Naive thymus-derived CD4-positive, alpha-beta T cell (primary cell): ENCODE data around the gene EHBP1L1. TPM values are rescaled to one million over a fixed set of nuclear protein-coding genes. Genes with fewer than 3 reads are reported as not detected.
"Not testable (repeated sequence)": the region's sequence is repeated elsewhere in the genome, so short reads cannot be mapped to it uniquely, and the experiment has no call there.

ENCODE experiments used
- ATAC-seq: fragments of 150-1000 bp; cut with Tn5 transposase; 2 replicates; pipeline ENCODE4 v1.10.0; 2021; ENCODE audit warnings: mild to moderate bottlenecking, moderate library complexity
- CTCF ChIA-PET: fragments of 350-600 bp; sonication (Branson Sonifier 250); formaldehyde crosslinking; loops from one replicate; lab custom pipeline; 2021; ENCODE audit warnings: antibody characterized with exemption; lab: Charles Lee
- POLR2A ChIA-PET: fragments of 350-600 bp; sonication (Branson Sonifier 250); formaldehyde crosslinking; loops from one replicate; lab custom pipeline; 2021; ENCODE audit warnings: antibody characterized with exemption, inconsistent platforms; lab: Charles Lee
- DNase-seq, 9 donors: peaks; one replicate each; pipeline versions ENCODE4 v3.0.0 to v3.0.0-alpha.2; 2020 to 2022; ENCODE audit warnings: mixed read lengths in 1 of 9
- H3K27ac ChIP-seq: one replicate; pipeline ENCODE4 v1.7.0; 2013; ENCODE audit warnings: mild to moderate bottlenecking, low read depth, low read length, moderate library complexity
- H3K27me3 ChIP-seq, 2 donors: one replicate each; pipeline ENCODE4 v1.7.0; 2013; ENCODE audit warnings: low read length in 2 of 2, mild to moderate bottlenecking in 2 of 2, moderate library complexity in 2 of 2; ENCODE audit not compliant: control insufficient read depth in 2 of 2, insufficient read depth in 2 of 2
- H3K36me3 ChIP-seq, 3 experiments: 1 replicate in 2 of 3; 2 replicates in 1 of 3; pipeline ENCODE4 v1.7.0; 2013; ENCODE audit warnings: low read length in 3 of 3, mild to moderate bottlenecking in 3 of 3, moderate library complexity in 1 of 3; ENCODE audit not compliant: insufficient read depth in 3 of 3, control insufficient read depth in 2 of 3
- H3K4me1 ChIP-seq, 2 donors: one replicate each; pipeline ENCODE4 v1.7.0; 2013; ENCODE audit warnings: low read length in 2 of 2, mild to moderate bottlenecking in 2 of 2, moderate library complexity in 1 of 2; ENCODE audit not compliant: control insufficient read depth in 2 of 2, insufficient read depth in 2 of 2
- H3K4me3 ChIP-seq: 2 replicates; pipeline ENCODE4 v1.7.0; 2013; ENCODE audit warnings: mild to moderate bottlenecking, low read length
- H3K9me3 ChIP-seq, 3 experiments: 1 replicate in 2 of 3; 2 replicates in 1 of 3; pipeline ENCODE4 v1.7.0; 2013; ENCODE audit warnings: low read length in 3 of 3; ENCODE audit not compliant: control insufficient read depth in 2 of 3
- H3K27ac Mint-ChIP-seq, 9 donors: one replicate each; pipeline ENCODE4 v1.8.0; 2020 to 2022; ENCODE audit warnings: mixed read lengths in 9 of 9, mild to moderate bottlenecking in 8 of 9, moderate library complexity in 5 of 9, inconsistent platforms in 2 of 9
- H3K27me3 Mint-ChIP-seq, 5 donors: one replicate each; pipeline ENCODE4 v1.8.0; 2021 to 2022; ENCODE audit warnings: mixed read lengths in 5 of 5, mild to moderate bottlenecking in 1 of 5
- H3K36me3 Mint-ChIP-seq, 5 donors: one replicate each; pipeline ENCODE4 v1.8.0; 2020 to 2022; ENCODE audit warnings: mixed read lengths in 5 of 5, mild to moderate bottlenecking in 3 of 5, inconsistent platforms in 1 of 5
- H3K4me1 Mint-ChIP-seq, 7 donors: one replicate each; pipeline ENCODE4 v1.8.0; 2020 to 2022; ENCODE audit warnings: mixed read lengths in 7 of 7, mild to moderate bottlenecking in 3 of 7, inconsistent platforms in 1 of 7
- H3K4me3 Mint-ChIP-seq, 10 donors: one replicate each; pipeline ENCODE4 v1.8.0; 2020 to 2022; ENCODE audit warnings: mild to moderate bottlenecking in 10 of 10, mixed read lengths in 10 of 10, moderate library complexity in 6 of 10, inconsistent platforms in 2 of 10
- H3K9me3 Mint-ChIP-seq, 11 donors: one replicate each; pipeline ENCODE4 v1.8.0; 2020 to 2022; ENCODE audit warnings: mixed read lengths in 11 of 11, mild to moderate bottlenecking in 4 of 11, inconsistent platforms in 1 of 11, moderate library complexity in 1 of 11
- intact Hi-C, 2 donors: fragments of 100-400 bp; cut with micrococcal nuclease; formaldehyde crosslinking; loops; one replicate each; pipeline ENCODE4 v1.15.1; 2023
- polyA plus RNA-seq, 2 donors: library from polyadenylated mRNA; unstranded; fragments of 300-500 nt; fragmentation: Illumina TruSeq; gene quantifications; one replicate each; pipeline ENCODE4 v1.2.3, GENCODE V29; 2021
- total RNA-seq, 6 experiments: library from RNA in 5 of 6; stranded (reverse) in 5 of 6; gene quantifications; 1 replicate in 5 of 6; 2 replicates in 1 of 6; pipeline ENCODE4 v1.2.3 and lab custom pipeline; 2021 to 2026

Gene EHBP1L1
- total and polyA plus RNA-seq, 7 experiments from 2014 or later = 12.3 to 207 (median 121) TPM

DNA sequence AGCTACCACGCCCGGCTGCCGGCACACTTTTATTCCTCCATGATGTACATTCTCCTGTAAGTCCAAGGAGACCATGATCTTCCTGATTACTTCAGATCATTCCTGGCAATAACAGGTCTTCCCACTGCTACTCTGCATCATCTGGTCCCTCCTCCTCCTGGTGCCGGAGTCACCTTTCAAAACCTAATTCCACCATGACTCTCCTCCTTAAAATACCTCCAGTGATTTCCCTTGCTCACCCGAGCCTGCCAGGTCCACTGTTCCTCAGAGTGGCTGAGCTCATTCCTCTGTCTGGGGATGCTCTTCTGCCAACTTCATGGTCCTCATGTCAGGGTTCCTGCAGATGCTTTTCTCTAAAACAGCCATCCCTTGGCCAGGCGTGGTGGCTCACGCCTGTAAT is 13.8 kb upstream of the EHBP1L1 start:
- H3K4me1 Mint-ChIP-seq = peaks cover 35 to 70% (median 59%) of the 10 kb centered on the region in 7 donors
- Histone ChIP-seq H3K4me3 (no peak overlapping the region), H3K27ac (no peak overlapping the region), H3K9me3 (no peaks in the 10 kb centered on the region), H3K36me3 (no peaks in the 10 kb centered on the region), H3K4me1 (peaks cover 35 to 46% of the 10 kb centered on the region in 2 donors), H3K27me3 (no peaks in the 10 kb centered on the region)
- no peaks in the 10 kb centered on the region for H3K9me3 Mint-ChIP-seq
- no peak for ATAC-seq
- peak overlapping the region in 5 of 9 donors; percentile 38 to 98 (median 79) for H3K27ac Mint-ChIP-seq
- intact Hi-C loops = no loop called here
- ChIA-PET POLR2A (interaction anchor here (1.0 to 10.2 kb wide), 5 partner anchors 9 to 57 kb away, joined by 3 to 186 read pairs (median 8); partner anchors contain the start of genes EHBP1L1, FAM89B, SCYL1 and ZNRD2), CTCF (interaction anchor here (1.3 to 1.5 kb wide), 2 partner anchors 9 to 17 kb away, joined by 3 to 4 read pairs; no protein-coding TSS in a partner anchor)
- peak overlapping the region in 2 of 10 donors; percentile 16 to 57 for H3K4me3 Mint-ChIP-seq
- no peak for DNase-seq
- no peaks in the 10 kb centered on the region for H3K27me3 Mint-ChIP-seq
- no peaks in the 10 kb centered on the region for H3K36me3 Mint-ChIP-seq

GRCh38 chr11:65562788-65563187 is 13.1 kb upstream of the EHBP1L1 start:
- Histone ChIP-seq H3K9me3 (no peaks in the 10 kb centered on the region), H3K27me3 (no peaks in the 10 kb centered on the region), H3K4me3 (no peak overlapping the region), H3K4me1 (peaks cover 41 to 50% of the 10 kb centered on the region in 2 donors), H3K27ac (no peak overlapping the region), H3K36me3 (no peaks in the 10 kb centered on the region)
- POLR2A ChIA-PET = interaction anchor here (0.7 to 10.2 kb wide), 3 partner anchors 8 to 1190 kb away, joined by 4 to 186 read pairs (median 74); partner anchors contain the start of genes FAM89B and ZNRD2
- H3K27ac Mint-ChIP-seq = peak overlapping the region in 6 of 9 donors; percentile 22 to 98 (median 81)
- ATAC-seq (no peak), DNase-seq (no peak)
- no peaks in the 10 kb centered on the region for H3K9me3 Mint-ChIP-seq
- no peaks in the 10 kb centered on the region for H3K27me3 Mint-ChIP-seq
- CTCF ChIA-PET = interaction anchor here (1.5 kb wide), 1 partner anchor 18 kb away, joined by 3 read pairs; no protein-coding TSS in a partner anchor
- peaks cover 35 to 74% (median 56%) of the 10 kb centered on the region in 7 donors for H3K4me1 Mint-ChIP-seq
- intact Hi-C loops = no loop called here
- no peaks in the 10 kb centered on the region for H3K36me3 Mint-ChIP-seq
- peak overlapping the region in 1 of 10 donors; percentile 49 for H3K4me3 Mint-ChIP-seq

DNA sequence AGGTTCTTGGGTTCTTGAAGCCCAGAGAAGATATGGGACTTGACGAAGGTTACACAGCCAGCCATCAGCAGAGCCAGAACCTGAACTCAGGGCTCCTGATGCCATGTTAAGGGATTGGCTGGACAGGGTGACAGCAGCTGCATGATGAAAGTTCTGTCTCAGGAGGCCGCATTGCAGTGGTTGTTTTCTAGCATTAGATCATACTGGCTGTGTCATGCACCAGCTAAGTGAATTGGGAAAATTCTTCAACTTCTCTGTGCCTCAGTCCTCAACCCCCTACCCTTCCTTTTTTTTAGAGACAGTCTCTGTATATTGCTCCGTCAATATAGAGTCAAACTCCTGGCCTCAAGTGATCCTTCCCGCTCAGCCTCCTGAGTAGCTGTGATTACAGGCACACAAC is 12.3 kb upstream of the EHBP1L1 start:
- H3K36me3 ChIP-seq = no peaks in the 10 kb centered on the region
- H3K4me1 ChIP-seq = peaks cover 46 to 56% of the 10 kb centered on the region in 2 donors
- POLR2A ChIA-PET = interaction anchor here (0.6 to 10.2 kb wide), 5 partner anchors 7 to 1190 kb away, joined by 3 to 186 read pairs (median 31); partner anchors contain the start of genes FAM89B, MALAT1 and ZNRD2
- intact Hi-C loops = no loop called here
- Mint-ChIP-seq H3K4me1 (peaks cover 43 to 82% (median 63%) of the 10 kb centered on the region in 7 donors), H3K27ac (peak overlapping the region; percentile 5 to 98 (median 84)), H3K36me3 (peaks cover 0 to 4% (median 1%) of the 10 kb centered on the region in 5 donors), H3K27me3 (no peaks in the 10 kb centered on the region), H3K4me3 (peak overlapping the region in 4 of 10 donors; percentile 7 to 49 (median 24)), H3K9me3 (no peaks in the 10 kb centered on the region)
- H3K4me3 ChIP-seq = no peak overlapping the region
- no peaks in the 10 kb centered on the region for H3K9me3 ChIP-seq
- peak overlapping the region; percentile 6 for H3K27ac ChIP-seq
- no peaks in the 10 kb centered on the region for H3K27me3 ChIP-seq
- ATAC-seq = no peak
- no peak for DNase-seq
- CTCF ChIA-PET = no interaction called here

DNA sequence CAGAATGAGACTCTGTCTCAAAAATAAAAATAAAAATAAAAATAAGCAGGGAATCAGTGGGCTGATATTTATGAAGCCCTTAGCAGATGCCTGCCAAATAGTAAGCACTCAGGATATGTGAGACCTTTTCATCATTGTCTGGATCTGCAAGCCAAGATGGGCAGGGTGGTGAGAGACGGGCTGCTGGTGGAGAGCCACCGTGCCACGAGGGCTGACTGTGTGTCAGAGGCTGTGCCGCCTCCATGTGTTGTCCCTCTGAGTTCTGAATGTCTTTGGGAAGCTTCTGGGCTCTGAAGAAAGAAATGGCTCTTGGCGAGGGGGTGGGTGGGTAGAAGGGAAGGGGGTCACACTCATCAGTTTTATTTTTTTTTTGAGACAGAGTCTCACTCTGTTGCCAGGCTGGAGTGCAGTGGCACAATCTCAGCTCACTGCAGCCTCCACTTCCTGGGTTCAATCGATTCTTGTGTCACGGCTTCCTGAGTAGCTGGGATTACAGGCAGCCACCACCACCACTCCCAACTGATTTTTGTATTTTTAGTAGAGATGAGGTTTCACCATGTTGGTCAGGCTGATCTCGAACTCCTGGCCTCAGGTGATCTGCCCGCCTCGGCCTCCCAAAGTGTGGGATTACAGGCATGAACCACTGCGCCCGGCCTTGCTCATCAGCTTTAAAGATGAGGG is 10.8 kb upstream of the EHBP1L1 start:
- not testable (repeated sequence) for H3K27me3 ChIP-seq, ATAC-seq, H3K27me3 Mint-ChIP-seq, H3K9me3 Mint-ChIP-seq, H3K36me3 Mint-ChIP-seq, H3K36me3 ChIP-seq, H3K9me3 ChIP-seq
- peak in 3 of 9 donors; percentile 41 to 46 (median 45) for DNase-seq
- Histone ChIP-seq H3K4me3 (peak overlapping the region; percentile 49), H3K27ac (peak overlapping the region; percentile 96), H3K4me1 (peaks cover 52 to 53% of the 10 kb centered on the region in 2 donors)
- H3K27ac Mint-ChIP-seq = peak overlapping the region; percentile 94 to 99 (median 96)
- intact Hi-C loops = loop anchor here (1.0 kb wide), 2 partner anchors 9 to 12 kb away; no protein-coding TSS in a partner anchor
- ChIA-PET CTCF (interaction anchor here (0.9 to 3.1 kb wide), 5 partner anchors 10 to 29 kb away, joined by 3 to 18 read pairs (median 8); no protein-coding TSS in a partner anchor), POLR2A (interaction anchor here (0.7 to 10.2 kb wide), 18 partner anchors 9 to 1723 kb away, joined by 3 to 186 read pairs (median 5); partner anchors contain the start of genes EHBP1L1, MALAT1 and PCNX3)
- H3K4me3 Mint-ChIP-seq = peak overlapping the region; percentile 74 to 99 (median 82)
- peaks cover 48 to 76% (median 63%) of the 10 kb centered on the region in 7 donors for H3K4me1 Mint-ChIP-seq

DNA sequence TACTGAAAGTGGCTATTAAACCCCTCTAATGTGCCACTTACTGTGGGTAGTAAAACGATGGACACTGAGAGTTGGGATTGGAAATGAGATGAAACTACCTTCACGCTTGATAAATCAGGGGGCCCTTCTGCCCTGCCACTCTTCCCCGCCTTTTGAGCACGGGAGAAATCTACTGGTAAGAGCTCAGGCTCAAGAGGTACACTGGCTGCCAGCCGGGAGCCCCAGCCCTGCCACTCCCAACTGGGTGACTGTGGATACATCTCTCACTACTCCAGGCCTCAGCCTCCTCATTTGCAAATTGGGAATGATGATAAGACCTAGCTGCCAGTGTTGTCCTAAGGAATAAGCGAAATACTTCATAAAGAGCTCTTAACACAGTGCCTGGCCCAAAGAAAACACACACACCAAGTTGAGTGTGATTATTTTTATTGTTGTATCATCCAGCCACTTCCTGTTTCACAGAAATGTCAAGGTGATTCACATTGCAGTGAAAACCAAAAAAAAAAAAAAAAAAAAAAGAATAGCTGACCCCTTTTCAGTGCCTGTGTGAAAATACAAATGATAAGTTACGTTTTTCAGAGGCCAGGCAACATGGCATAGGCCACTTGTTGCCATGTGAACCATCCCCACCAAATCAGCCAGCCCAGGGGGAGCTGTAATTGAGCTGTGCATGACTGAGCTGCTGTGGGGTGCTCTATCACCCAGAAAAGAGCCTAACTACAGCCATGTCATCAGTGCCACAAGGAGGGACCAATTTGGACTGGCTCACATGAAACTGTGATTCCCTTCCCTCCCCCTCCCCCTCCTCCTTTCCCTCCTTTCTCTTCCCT is 10.0 kb upstream of the EHBP1L1 start:
- no peaks in the 10 kb centered on the region for H3K27me3 Mint-ChIP-seq
- H3K4me3 Mint-ChIP-seq = peak overlapping the region; percentile 74 to 99 (median 82)
- H3K27ac ChIP-seq = peak overlapping the region; percentile 96
- H3K4me1 Mint-ChIP-seq = peaks cover 47 to 75% (median 60%) of the 10 kb centered on the region in 7 donors
- intact Hi-C loops = loop anchor here (1.0 kb wide), 2 partner anchors 10 to 13 kb away; no protein-coding TSS in a partner anchor
- H3K27me3 ChIP-seq = no peaks in the 10 kb centered on the region
- peak; percentile 17 for ATAC-seq
- POLR2A ChIA-PET = interaction anchor here (0.6 to 10.2 kb wide), 19 partner anchors 8 to 470 kb away, joined by 3 to 186 read pairs (median 5); partner anchors contain the start of genes EHBP1L1, MALAT1, PCNX3 and VPS51
- H3K9me3 ChIP-seq = no peaks in the 10 kb centered on the region
- H3K9me3 Mint-ChIP-seq = no peaks in the 10 kb centered on the region
- H3K27ac Mint-ChIP-seq = peak overlapping the region; percentile 94 to 99 (median 96)
- H3K4me3 ChIP-seq = peak overlapping the region; percentile 49
- DNase-seq = peak in 1 of 9 donors; percentile 33
- CTCF ChIA-PET = interaction anchor here (0.7 to 3.1 kb wide), 10 partner anchors 10 to 244 kb away, joined by 3 to 18 read pairs (median 4); partner anchors contain the start of gene EHBP1L1
- peaks cover 52 to 55% of the 10 kb centered on the region in 2 donors for H3K4me1 ChIP-seq
- no peaks in the 10 kb centered on the region for H3K36me3 ChIP-seq
- peaks cover 0 to 7% (median 4%) of the 10 kb centered on the region in 5 donors for H3K36me3 Mint-ChIP-seq
